HG03558 (cell line): Measurements from ENCODE around the gene SPATA17.

Experiments
- ATAC-seq: cut with Tn5 transposase; IDR thresholded peaks from one replicate; pipeline ENCODE4 v1.9.1; 2021; ENCODE audit warnings: moderate number of reproducible peaks; ENCODE audit not compliant: unreplicated experiment; ENCODE audit errors: extremely low read depth

The SPATA17 gene

GRCh38 chr1:217899614-217900013 is 268.5 kb downstream of the SPATA17 start:
- ATAC-seq: no peak

- ATAC-seq: no peak
Measured at GRCh38 chr1:217907504-217907903, 276.4 kb downstream of the SPATA17 start.

GRCh38 chr1:217910203-217910602 is 279.1 kb downstream of the SPATA17 start:
- no peak for ATAC-seq

- ATAC-seq: no peak
Measured at GRCh38 chr1:217910791-217911320, 279.7 kb downstream of the SPATA17 start.

- ATAC-seq: no peak
Measured at GRCh38 chr1:217911908-217912307, 280.8 kb downstream of the SPATA17 start.

- ATAC-seq: no peak
Measured at GRCh38 chr1:217917281-217917887, 286.2 kb downstream of the SPATA17 start.

- ATAC-seq: no peak
Measured at GRCh38 chr1:217919683-217920388, 288.7 kb downstream of the SPATA17 start.
